ENCODE results near the gene TPM4. TPM values are rescaled to one million over a fixed set of nuclear protein-coding genes. Genes with fewer than 3 reads are reported as not detected.

The TPM4 gene
- total RNA-seq, 4 donors from 2014 or later, result 21.8 to 62.8 (median 44.1) TPM

GRCh38 chr19:16041991-16042386, 34.3 kb upstream of the TPM4 start:
- Histone ChIP-seq H3K36me3 (no peaks in the 10 kb centered on the region), H3K4me1 (peaks cover 0 to 7% of the 10 kb centered on the region in 2 donors), H3K4me3 (no peak overlapping the region), H3K27me3 (no peaks in the 10 kb centered on the region), H3K9me3 (no peaks in the 10 kb centered on the region), H3K27ac (no peak overlapping the region)
- no peak for TF ChIP-seq CTCF (IDR thresholded peaks at IDR 0.05 in 4 of 5, conservative IDR thresholded peaks at IDR 0.05 in 1 of 5)
- TF ChIP-seq POLR2A (IDR thresholded peaks at IDR 0.05), result no peak
- no peak for DNase-seq
- ATAC-seq, result no peak
- intact Hi-C loops (cut with DNase I; ENCODE audit: low total_unique reads) (loop anchor here (1.0 kb wide), 2 partner anchors 69 to 140 kb away; partner anchors contain the start of gene RAB8A), in situ Hi-C loops (cut with MboI; ENCODE audit: low sequenced_read_pairs in 4 of 4) (loop anchor here (5.0 to 25.0 kb wide), 4 partner anchors 63 to 145 kb away; partner anchors contain the start of genes FAM32A (in 2 of the 4) and AP1M1 (in 1 of the 4))

GRCh38 chr19:16042533-16043085, 33.7 kb upstream of the TPM4 start:
- intact Hi-C loops (cut with DNase I; ENCODE audit: low total_unique reads) (no loop called here), in situ Hi-C loops (cut with MboI; ENCODE audit: low sequenced_read_pairs in 4 of 4) (loop anchor here (5.0 to 25.0 kb wide), 4 partner anchors 62 to 145 kb away; partner anchors contain the start of genes FAM32A (in 2 of the 4) and AP1M1 (in 1 of the 4))
- Histone ChIP-seq H3K4me3 (no peak overlapping the region), H3K27me3 (no peaks in the 10 kb centered on the region), H3K4me1 (peaks cover 0 to 7% of the 10 kb centered on the region in 2 donors), H3K36me3 (no peaks in the 10 kb centered on the region), H3K9me3 (no peaks in the 10 kb centered on the region), H3K27ac (no peak overlapping the region)
- DNase-seq, result no peak
- ATAC-seq, result no peak
- TF ChIP-seq CTCF (IDR thresholded peaks at IDR 0.05 in 4 of 5, conservative IDR thresholded peaks at IDR 0.05 in 1 of 5) (no peak), POLR2A (IDR thresholded peaks at IDR 0.05) (no peak)

GRCh38 chr19:16043156-16043757, 33.0 kb upstream of the TPM4 start:
- Histone ChIP-seq H3K4me3 (no peak overlapping the region), H3K27me3 (no peaks in the 10 kb centered on the region), H3K27ac (no peak overlapping the region), H3K4me1 (peaks cover 0 to 7% of the 10 kb centered on the region in 2 donors), H3K36me3 (no peaks in the 10 kb centered on the region), H3K9me3 (no peaks in the 10 kb centered on the region)
- intact Hi-C loops (cut with DNase I; ENCODE audit: low total_unique reads), result no loop called here
- no peak for TF ChIP-seq CTCF (IDR thresholded peaks at IDR 0.05 in 4 of 5, conservative IDR thresholded peaks at IDR 0.05 in 1 of 5)
- DNase-seq (no peak), ATAC-seq (no peak)
- in situ Hi-C loops (cut with MboI; ENCODE audit: low sequenced_read_pairs in 4 of 4), result loop anchor here (5.0 to 25.0 kb wide), 4 partner anchors 62 to 144 kb away; partner anchors contain the start of genes FAM32A (in 2 of the 4) and AP1M1 (in 1 of the 4)

- intact Hi-C loops (cut with DNase I; ENCODE audit: low total_unique reads), result no loop called here
Observed at GRCh38 chr19:16044746-16045145, 31.5 kb upstream of the TPM4 start.

More at GRCh38 chr19:16044746-16045145, 31.5 kb upstream of the TPM4 start:
- Histone ChIP-seq H3K9me3 (no peaks in the 10 kb centered on the region), H3K27ac (no peak overlapping the region), H3K27me3 (no peaks in the 10 kb centered on the region), H3K4me3 (no peak overlapping the region), H3K36me3 (no peaks in the 10 kb centered on the region), H3K4me1 (peaks cover 0 to 7% of the 10 kb centered on the region in 2 donors)
- in situ Hi-C loops (cut with MboI; ENCODE audit: low sequenced_read_pairs in 4 of 4), result loop anchor here (5.0 to 25.0 kb wide), 4 partner anchors 60 to 143 kb away; partner anchors contain the start of genes FAM32A (in 2 of the 4) and AP1M1 (in 1 of the 4)
- DNase-seq (no peak), ATAC-seq (no peak)
- no peak for TF ChIP-seq CTCF (IDR thresholded peaks at IDR 0.05 in 4 of 5, conservative IDR thresholded peaks at IDR 0.05 in 1 of 5)
- no peak for TF ChIP-seq POLR2A (IDR thresholded peaks at IDR 0.05)
